Measurements from ENCODE around the gene FMNL2. TPM values are rescaled to one million over a fixed set of nuclear protein-coding genes. Genes with fewer than 3 reads are reported as not detected.

FMNL2 gene
- total RNA-seq, 1 donor from 2014 or later, result 12.0 TPM

- H3K27ac ChIP-seq, result no peak overlapping the region
- peaks cover 4 to 34% of the 10 kb centered on the region in 2 donors for H3K4me1 ChIP-seq
- no peak for TF ChIP-seq CTCF (IDR thresholded peaks at IDR 0.05)
- peak in 1 of 2 donors; percentile 60 for DNase-seq (ENCODE audit: low spot score in 2 of 2)
- intact Hi-C loops (cut with DNase I), result no loop called here
- H3K27me3 ChIP-seq, result no peaks in the 10 kb centered on the region
- H3K4me3 ChIP-seq, result no peak overlapping the region
- no peaks in the 10 kb centered on the region for H3K9me3 ChIP-seq
- no peaks in the 10 kb centered on the region for H3K36me3 ChIP-seq
Observed at GRCh38 chr2:152464851-152465470, 130.0 kb downstream of the FMNL2 start.

- Histone ChIP-seq H3K9me3 (no peaks in the 10 kb centered on the region), H3K27me3 (no peaks in the 10 kb centered on the region), H3K4me1 (peaks cover 4 to 34% of the 10 kb centered on the region in 2 donors), H3K36me3 (no peaks in the 10 kb centered on the region), H3K4me3 (no peak overlapping the region), H3K27ac (peak overlapping the region in 1 of 2 donors; percentile 24)
- intact Hi-C loops (cut with DNase I), result no loop called here
- no peak for TF ChIP-seq CTCF (IDR thresholded peaks at IDR 0.05)
- DNase-seq (ENCODE audit: low spot score in 2 of 2), result peak in 1 of 2 donors; percentile 40
Observed at GRCh38 chr2:152465541-152465940, 130.6 kb downstream of the FMNL2 start.

- intact Hi-C loops (cut with DNase I), result no loop called here
- H3K4me1 ChIP-seq, result peaks cover 4 to 38% of the 10 kb centered on the region in 2 donors
- peak in 1 of 2 donors; percentile 59 for DNase-seq (ENCODE audit: low spot score in 2 of 2)
- no peaks in the 10 kb centered on the region for H3K36me3 ChIP-seq
- peak overlapping the region in 1 of 2 donors; percentile 24 for H3K27ac ChIP-seq
- no peaks in the 10 kb centered on the region for H3K9me3 ChIP-seq
- H3K27me3 ChIP-seq, result no peaks in the 10 kb centered on the region
- TF ChIP-seq CTCF (IDR thresholded peaks at IDR 0.05), result no peak
- H3K4me3 ChIP-seq, result no peak overlapping the region
Observed at GRCh38 chr2:152466041-152466440, 131.1 kb downstream of the FMNL2 start.

- Histone ChIP-seq H3K27ac (peak overlapping the region; percentile 24 to 37), H3K4me3 (peak overlapping the region in 1 of 2 donors; percentile 20), H3K36me3 (no peaks in the 10 kb centered on the region), H3K9me3 (no peaks in the 10 kb centered on the region), H3K27me3 (no peaks in the 10 kb centered on the region), H3K4me1 (peaks cover 4 to 47% of the 10 kb centered on the region in 2 donors)
- DNase-seq (ENCODE audit: low spot score in 2 of 2), result peak in 1 of 2 donors; percentile 69
- no peak for TF ChIP-seq CTCF (IDR thresholded peaks at IDR 0.05)
- intact Hi-C loops (cut with DNase I), result no loop called here
Observed at GRCh38 chr2:152466980-152467676, 132.2 kb downstream of the FMNL2 start.

- no peak for TF ChIP-seq CTCF (IDR thresholded peaks at IDR 0.05)
Observed at GRCh38 chr2:152467677-152468410, 132.9 kb downstream of the FMNL2 start.

More at GRCh38 chr2:152467677-152468410, 132.9 kb downstream of the FMNL2 start:
- intact Hi-C loops (cut with DNase I), result no loop called here
- Histone ChIP-seq H3K4me3 (peak overlapping the region in 1 of 2 donors; percentile 20), H3K27me3 (no peaks in the 10 kb centered on the region), H3K9me3 (no peaks in the 10 kb centered on the region), H3K36me3 (no peaks in the 10 kb centered on the region), H3K27ac (peak overlapping the region; percentile 24 to 37), H3K4me1 (peaks cover 4 to 52% of the 10 kb centered on the region in 2 donors)
- no peak for DNase-seq (ENCODE audit: low spot score in 2 of 2)
